ENCODE data around the gene LRCH1. TPM values are rescaled to one million over a fixed set of nuclear protein-coding genes. Genes with fewer than 3 reads are reported as not detected.

LRCH1 gene
- total and polyA plus RNA-seq, 10 of the 15 experiments (the other 5 are each of a cell fraction or from before 2014, with no cell fraction given) = 5.3 to 48.9 (median 14.4) TPM

DNA sequence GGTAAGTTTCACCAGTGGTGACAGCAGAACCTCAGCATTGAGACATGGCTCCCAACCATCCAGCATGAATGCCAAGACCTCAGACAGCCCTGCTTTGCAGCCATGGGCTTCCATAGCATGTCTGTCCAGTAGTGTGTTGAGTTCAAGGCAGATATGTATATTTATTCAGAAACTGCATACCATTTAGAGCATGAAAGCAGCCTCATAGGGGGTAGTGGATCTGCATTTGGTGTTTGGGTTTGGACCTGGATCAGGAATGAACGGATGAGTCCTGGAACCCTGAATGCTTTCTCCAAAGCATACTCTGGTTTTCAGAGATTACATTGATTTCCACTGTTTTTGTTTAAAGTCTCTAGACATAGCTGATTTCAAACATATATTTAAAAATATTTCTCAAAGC lies 129.7 kb downstream of the LRCH1 start (continued):
- TF ChIP-seq, protein P1, sequence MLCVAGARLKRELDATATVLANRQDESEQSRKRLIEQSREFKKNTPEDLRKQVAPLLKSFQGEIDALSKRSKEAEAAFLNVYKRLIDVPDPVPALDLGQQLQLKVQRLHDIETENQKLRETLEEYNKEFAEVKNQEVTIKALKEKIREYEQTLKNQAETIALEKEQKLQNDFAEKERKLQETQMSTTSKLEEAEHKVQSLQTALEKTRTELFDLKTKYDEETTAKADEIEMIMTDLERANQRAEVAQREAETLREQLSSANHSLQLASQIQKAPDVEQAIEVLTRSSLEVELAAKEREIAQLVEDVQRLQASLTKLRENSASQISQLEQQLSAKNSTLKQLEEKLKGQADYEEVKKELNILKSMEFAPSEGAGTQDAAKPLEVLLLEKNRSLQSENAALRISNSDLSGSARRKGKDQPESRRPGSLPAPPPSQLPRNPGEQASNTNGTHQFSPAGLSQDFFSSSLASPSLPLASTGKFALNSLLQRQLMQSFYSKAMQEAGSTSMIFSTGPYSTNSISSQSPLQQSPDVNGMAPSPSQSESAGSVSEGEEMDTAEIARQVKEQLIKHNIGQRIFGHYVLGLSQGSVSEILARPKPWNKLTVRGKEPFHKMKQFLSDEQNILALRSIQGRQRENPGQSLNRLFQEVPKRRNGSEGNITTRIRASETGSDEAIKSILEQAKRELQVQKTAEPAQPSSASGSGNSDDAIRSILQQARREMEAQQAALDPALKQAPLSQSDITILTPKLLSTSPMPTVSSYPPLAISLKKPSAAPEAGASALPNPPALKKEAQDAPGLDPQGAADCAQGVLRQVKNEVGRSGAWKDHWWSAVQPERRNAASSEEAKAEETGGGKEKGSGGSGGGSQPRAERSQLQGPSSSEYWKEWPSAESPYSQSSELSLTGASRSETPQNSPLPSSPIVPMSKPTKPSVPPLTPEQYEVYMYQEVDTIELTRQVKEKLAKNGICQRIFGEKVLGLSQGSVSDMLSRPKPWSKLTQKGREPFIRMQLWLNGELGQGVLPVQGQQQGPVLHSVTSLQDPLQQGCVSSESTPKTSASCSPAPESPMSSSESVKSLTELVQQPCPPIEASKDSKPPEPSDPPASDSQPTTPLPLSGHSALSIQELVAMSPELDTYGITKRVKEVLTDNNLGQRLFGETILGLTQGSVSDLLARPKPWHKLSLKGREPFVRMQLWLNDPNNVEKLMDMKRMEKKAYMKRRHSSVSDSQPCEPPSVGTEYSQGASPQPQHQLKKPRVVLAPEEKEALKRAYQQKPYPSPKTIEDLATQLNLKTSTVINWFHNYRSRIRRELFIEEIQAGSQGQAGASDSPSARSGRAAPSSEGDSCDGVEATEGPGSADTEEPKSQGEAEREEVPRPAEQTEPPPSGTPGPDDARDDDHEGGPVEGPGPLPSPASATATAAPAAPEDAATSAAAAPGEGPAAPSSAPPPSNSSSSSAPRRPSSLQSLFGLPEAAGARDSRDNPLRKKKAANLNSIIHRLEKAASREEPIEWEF (IDR thresholded peaks at IDR 0.05; ENCODE audit: insufficient replicate concordance, low read depth, low read length) = no peak
- TF ChIP-seq HDAC2 (IDR thresholded peaks at IDR 0.05) = no peak

DNA sequence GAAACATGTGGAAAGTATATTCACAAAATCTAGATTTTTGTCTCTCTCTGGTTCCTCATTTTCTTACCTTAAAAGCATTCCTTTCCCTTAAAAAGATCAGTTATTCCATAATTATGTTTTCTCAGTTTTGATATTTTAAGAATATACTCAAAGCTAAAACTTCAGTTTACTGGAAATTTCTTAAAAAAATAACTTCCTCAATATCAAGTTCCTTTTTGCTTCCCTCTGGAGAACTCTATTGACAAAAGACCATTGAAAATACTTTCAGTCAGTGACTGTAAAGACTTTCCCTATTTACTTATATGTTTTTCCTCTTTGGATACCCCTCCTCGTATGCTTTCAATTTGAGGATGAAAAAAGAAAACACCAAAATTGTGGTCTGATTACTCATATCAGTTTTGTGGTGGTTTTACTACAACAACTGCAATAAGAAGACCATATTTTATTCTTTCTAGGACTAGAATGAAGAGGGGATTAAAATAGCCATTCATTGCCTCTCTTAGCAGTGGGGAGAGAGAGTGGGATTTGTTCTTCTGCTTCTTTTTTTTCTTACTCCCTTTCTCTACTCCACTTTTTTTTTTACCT lies 130.8 kb downstream of the LRCH1 start:
- ATAC-seq (peak; percentile 13), DNase-seq (ENCODE audit: low read depth, low spot score) (no peak), FAIRE-seq (no peak)
- Histone ChIP-seq H3K27ac (ENCODE audit: control insufficient read depth, insufficient read depth) (no peak overlapping the region), H2AFZ (ENCODE audit: control insufficient read depth, low read depth, low read length) (no peak overlapping the region), H3K4me2 (ENCODE audit: control insufficient read depth, insufficient read depth) (no peak overlapping the region), H3K4me1 (ENCODE audit: control insufficient read depth, insufficient read depth, low read length) (peaks cover 16% of the 10 kb centered on the region), H3K27me3 (replicated peaks in 1 of 2; ENCODE audit: control insufficient read depth in 2 of 2, insufficient read depth in 2 of 2, low read length in 1 of 2) (no peaks in the 10 kb centered on the region), H3K4me3 (no peak overlapping the region), H3K79me2 (ENCODE audit: control insufficient read depth, insufficient read depth, low read length) (peaks cover 26% of the 10 kb centered on the region), H4K20me1 (ENCODE audit: control insufficient read depth, insufficient read depth) (no peaks in the 10 kb centered on the region), H3K9ac (ENCODE audit: control insufficient read depth, insufficient read depth, low read length) (no peak overlapping the region), H3K36me3 (ENCODE audit: control insufficient read depth in 2 of 2, insufficient read depth in 2 of 2, low read length in 1 of 2) (peaks cover 10 to 12% of the 10 kb centered on the region in 2 experiments; a peak in 3 of 4 replicates), H3K9me3 (replicated peaks; ENCODE audit: control insufficient read depth, insufficient read depth, low read length) (no peaks in the 10 kb centered on the region)
- no TSS peak for BruUV-seq (replicated peaks)
- RAD21 ChIA-PET (ENCODE audit: unreplicated experiment) = interaction anchor here (0.7 to 1.7 kb wide), 7 partner anchors 17 to 132 kb away, joined by 3 to 9 read pairs (median 3); no protein-coding TSS in a partner anchor
- POLR2A ChIA-PET = interaction anchor here (1.1 to 1.3 kb wide), 3 partner anchors 11 to 58 kb away, joined by 4 to 6 read pairs (median 4); no protein-coding TSS in a partner anchor
- in situ Hi-C loops (cut with MboI) = no loop called here
- SMC1A ChIA-PET (ENCODE audit: uncharacterized antibody, unreplicated experiment) = interaction anchor here (0.6 to 2.9 kb wide), 25 partner anchors 9 to 141 kb away, joined by 3 to 17 read pairs (median 4); partner anchors contain the start of gene LRCH1
- intact Hi-C loops (cut with micrococcal nuclease; ENCODE audit: unreplicated experiment) = loop anchor here (2.0 kb wide), 1 partner anchor 131 kb away; the partner anchor contains the start of gene LRCH1
- WGBS (ENCODE audit: insufficient coverage, insufficient replicate concordance, low lambda C conversion rate, missing lambda C conversion rate) = 0% methylated on average over 1 of the region's 1 CpG
- CTCF ChIA-PET = interaction anchor here (0.9 to 2.0 kb wide), 9 partner anchors 10 to 135 kb away, joined by 3 to 7 read pairs (median 3); no protein-coding TSS in a partner anchor
- TF ChIP-seq HCFC1 (IDR thresholded peaks at IDR 0.05; ENCODE audit: low read length) = no peak
- TF ChIP-seq IKZF2 (IDR thresholded peaks at IDR 0.05) = peak; percentile 80 to 86
- TF ChIP-seq ASH2L (IDR thresholded peaks at IDR 0.05; ENCODE audit: borderline replicate concordance, low read depth) = no peak
- TF ChIP-seq DPF2 (IDR thresholded peaks at IDR 0.05) = 0 out of 2 replicates have a peak, but pooled peaks have one; percentile 16
- TF ChIP-seq STAT1 (conservative IDR thresholded peaks at IDR 0.05) = no peak
- TF ChIP-seq IKZF1 (conservative IDR thresholded peaks at IDR 0.05) = peak; percentile 55
- 0 out of 2 replicates have a peak, but pooled peaks have one; percentile 23 for TF ChIP-seq MTA2 (IDR thresholded peaks at IDR 0.05; ENCODE audit: low read depth)
- 0 out of 4 replicates have a peak, but pooled peaks of 1 of the 2 experiments have one; percentile 27 for TF ChIP-seq EP300 (IDR thresholded peaks at IDR 0.05; ENCODE audit: borderline replicate concordance in 1 of 2, control insufficient read depth in 1 of 2, low read depth in 2 of 2, low read length in 2 of 2)
- TF ChIP-seq SIN3A (IDR thresholded peaks at IDR 0.05; ENCODE audit: low read depth, low read length) = no peak
- TF ChIP-seq, protein P2, sequence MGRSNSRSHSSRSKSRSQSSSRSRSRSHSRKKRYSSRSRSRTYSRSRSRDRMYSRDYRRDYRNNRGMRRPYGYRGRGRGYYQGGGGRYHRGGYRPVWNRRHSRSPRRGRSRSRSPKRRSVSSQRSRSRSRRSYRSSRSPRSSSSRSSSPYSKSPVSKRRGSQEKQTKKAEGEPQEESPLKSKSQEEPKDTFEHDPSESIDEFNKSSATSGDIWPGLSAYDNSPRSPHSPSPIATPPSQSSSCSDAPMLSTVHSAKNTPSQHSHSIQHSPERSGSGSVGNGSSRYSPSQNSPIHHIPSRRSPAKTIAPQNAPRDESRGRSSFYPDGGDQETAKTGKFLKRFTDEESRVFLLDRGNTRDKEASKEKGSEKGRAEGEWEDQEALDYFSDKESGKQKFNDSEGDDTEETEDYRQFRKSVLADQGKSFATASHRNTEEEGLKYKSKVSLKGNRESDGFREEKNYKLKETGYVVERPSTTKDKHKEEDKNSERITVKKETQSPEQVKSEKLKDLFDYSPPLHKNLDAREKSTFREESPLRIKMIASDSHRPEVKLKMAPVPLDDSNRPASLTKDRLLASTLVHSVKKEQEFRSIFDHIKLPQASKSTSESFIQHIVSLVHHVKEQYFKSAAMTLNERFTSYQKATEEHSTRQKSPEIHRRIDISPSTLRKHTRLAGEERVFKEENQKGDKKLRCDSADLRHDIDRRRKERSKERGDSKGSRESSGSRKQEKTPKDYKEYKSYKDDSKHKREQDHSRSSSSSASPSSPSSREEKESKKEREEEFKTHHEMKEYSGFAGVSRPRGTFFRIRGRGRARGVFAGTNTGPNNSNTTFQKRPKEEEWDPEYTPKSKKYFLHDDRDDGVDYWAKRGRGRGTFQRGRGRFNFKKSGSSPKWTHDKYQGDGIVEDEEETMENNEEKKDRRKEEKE (IDR thresholded peaks at IDR 0.05) = no peak

Measured in GM12878 (cell line).